Right ventricle myocardium inferior (tissue), 1 donor: ENCODE results near the gene MYBPHL. TPM values are rescaled to one million over a fixed set of nuclear protein-coding genes. Genes with fewer than 3 reads are reported as not detected.

Experiments
- ATAC-seq: fragments of 200-7000 bp; cut with Tn5 transposase; one replicate; pipeline ENCODE4 v1.9.1; 2020; ENCODE audit warnings: mild to moderate bottlenecking, moderate library complexity
- DNase-seq: peaks from one replicate; pipeline ENCODE4 v3.0.0; 2021; ENCODE audit errors: missing footprints
- intact Hi-C: fragments of 100-400 bp; cut with DNase I; formaldehyde crosslinking; loops from one replicate; pipeline ENCODE4 v1.11.0; 2022
- total RNA-seq: library from RNA; stranded (reverse); fragmentation: NEBNext Ultra II Directional; extraction: Animal tissue kit (Norgen Biotek cat#: 25700); gene quantifications from one replicate; pipeline ENCODE4 v1.2.1, GENCODE V29; 2021
- donor health status: DM: no; HTN: yes; CAD: no; lungs with severe emphysema.

MYBPHL gene
- total RNA-seq, 1 donor from 2014 or later: not detected

DNA sequence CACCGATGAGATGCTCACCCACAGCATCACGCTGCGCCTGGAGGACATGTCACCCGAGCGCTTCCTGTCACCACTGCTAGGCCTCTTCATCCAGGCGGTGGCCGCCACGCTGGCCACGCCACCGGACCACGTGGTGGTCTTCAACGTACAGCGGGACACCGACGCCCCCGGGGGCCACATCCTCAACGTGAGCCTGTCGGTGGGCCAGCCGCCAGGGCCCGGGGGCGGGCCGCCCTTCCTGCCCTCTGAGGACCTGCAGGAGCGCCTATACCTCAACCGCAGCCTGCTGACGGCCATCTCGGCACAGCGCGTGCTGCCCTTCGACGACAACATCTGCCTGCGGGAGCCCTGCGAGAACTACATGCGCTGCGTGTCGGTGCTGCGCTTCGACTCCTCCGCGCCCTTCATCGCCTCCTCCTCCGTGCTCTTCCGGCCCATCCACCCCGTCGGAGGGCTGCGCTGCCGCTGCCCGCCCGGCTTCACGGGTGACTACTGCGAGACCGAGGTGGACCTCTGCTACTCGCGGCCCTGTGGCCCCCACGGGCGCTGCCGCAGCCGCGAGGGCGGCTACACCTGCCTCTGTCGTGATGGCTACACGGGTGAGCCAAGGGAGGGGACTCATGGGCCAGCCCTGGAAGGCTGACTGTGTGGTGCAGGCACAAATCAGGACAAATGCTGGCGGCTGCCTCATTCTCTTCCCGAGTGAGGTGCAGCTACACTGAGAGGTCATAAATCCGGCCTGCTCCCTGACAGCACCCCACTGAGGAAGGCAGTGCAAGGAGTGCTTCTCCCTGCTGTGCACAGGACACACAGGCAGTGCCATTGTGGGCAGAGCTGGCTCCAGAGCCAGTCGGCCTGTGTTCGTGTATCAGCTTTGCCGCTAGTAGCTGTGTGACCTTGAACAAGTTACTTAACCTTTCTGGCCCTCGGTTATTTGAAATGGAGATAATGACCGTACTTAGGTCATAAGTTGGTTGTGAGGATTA lies 48.0 kb downstream of the MYBPHL start:
- intact Hi-C loops: no loop called here
- DNase-seq (peak; percentile 31), ATAC-seq (no peak)

DNA sequence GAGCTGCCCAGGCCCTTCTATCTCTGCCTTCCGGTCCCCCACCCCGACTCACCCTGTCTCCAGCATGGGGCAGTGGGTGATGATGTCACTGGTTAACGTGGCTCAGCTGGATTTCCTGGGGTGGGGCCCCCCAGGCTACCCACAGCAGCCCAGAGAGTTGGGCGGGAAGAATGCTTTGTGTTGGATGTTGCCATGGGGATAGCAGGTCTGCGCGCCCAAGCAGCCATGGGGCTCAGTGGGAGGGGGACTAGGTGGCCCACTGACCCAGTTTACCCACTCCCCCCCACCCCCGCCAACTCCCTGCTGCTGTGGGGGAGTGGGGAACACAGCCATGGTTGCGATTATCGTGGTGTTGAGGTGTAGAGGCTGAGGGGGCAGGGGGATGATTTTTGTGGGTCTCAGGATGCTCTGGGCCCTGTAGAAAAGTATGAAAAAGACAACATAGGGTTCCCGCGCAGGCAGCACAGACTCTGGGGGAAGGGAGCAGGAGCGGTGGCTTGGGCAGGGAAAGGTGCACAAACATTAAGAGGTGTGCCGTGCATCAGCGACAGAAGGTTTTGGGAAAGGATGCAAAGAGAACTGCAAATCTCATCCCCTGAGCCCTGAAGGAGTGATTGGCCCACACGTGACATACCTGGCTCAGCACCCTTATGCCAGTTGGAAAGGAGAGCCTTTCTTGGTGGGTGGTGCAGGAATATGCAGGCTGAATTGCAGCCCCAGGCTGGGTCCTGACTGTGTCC lies 49.0 kb downstream of the MYBPHL start:
- intact Hi-C loops: no loop called here
- ATAC-seq (no peak), DNase-seq (peak; percentile 50)

DNA sequence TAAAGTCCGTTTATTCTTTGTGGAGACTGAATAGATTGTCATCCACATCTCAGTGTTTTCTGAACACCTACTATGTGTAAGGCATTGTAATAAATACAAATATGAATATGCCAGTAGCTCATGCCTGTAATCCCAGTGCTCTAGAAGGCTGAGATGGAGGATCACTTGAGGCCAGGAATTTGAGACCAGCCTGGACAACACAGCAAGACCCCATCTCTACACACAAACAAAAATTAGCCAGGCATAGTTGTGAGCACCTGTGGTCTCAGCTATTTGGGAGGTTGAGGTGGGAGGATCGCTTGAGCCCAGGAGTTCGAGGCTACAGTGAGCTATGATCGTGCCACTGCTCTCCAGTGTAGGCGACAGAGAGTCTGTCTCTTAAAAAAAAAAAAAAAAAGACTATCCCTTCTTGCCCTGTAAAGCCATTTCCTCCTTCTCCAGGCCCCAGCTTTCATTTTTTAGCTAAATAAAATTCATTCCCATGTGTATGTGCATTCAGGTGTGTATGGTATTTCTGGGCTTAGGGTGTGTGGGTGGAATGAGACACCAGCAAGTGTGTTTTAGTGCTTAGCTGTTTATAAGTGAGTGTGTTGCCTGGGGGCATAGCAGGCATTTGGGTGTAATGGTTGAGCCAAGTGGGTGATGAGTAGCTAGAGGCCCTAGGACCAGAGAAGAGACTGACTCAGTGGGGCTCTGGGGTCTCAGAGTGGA lies 49.7 kb downstream of the MYBPHL start:
- ATAC-seq (no peak), DNase-seq (peak; percentile 41)
- intact Hi-C loops: no loop called here

DNA sequence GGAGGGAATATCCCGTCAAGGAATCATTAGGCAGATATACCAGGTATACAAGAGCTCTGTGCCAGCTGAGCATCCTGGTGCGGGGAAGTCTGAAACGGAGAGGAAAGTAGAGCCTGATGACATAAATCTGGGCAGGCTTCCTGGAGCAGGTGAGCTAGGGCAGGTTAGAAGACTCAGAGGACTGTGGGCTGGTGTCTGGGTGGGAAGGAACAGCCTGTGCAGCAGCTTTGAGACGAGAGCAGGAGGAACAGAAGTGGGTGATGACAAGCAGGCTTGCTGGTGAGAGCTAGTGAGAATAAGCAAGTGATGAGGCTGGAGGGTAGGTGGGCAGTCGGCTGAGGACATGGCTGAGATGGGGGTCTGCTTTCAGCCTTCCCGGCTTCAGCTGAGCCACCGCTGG lies 50.7 kb downstream of the MYBPHL start:
- intact Hi-C loops: no loop called here
- ATAC-seq: no peak
- peak; percentile 25 for DNase-seq

DNA sequence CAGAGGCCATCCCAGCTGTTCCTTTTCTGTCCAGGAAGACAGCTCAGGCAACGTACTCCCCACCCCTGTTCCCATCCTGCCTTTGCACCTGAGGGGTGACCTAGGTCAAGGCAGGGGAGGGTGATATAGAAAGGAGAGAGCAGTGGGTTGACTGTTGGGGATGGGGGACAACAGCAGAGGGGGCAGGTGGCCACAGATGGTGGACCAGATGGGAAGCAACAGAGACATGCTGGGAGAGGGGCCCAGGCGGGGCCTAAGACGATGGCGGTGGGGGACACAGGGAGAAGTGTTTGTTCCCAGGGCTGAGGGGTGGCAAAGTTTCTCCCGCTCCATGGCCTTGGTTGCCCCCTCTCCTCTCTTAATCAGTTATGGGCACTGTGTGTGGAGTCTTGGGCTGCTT lies 51.1 kb downstream of the MYBPHL start:
- DNase-seq (no peak), ATAC-seq (no peak)
- intact Hi-C loops: no loop called here

DNA sequence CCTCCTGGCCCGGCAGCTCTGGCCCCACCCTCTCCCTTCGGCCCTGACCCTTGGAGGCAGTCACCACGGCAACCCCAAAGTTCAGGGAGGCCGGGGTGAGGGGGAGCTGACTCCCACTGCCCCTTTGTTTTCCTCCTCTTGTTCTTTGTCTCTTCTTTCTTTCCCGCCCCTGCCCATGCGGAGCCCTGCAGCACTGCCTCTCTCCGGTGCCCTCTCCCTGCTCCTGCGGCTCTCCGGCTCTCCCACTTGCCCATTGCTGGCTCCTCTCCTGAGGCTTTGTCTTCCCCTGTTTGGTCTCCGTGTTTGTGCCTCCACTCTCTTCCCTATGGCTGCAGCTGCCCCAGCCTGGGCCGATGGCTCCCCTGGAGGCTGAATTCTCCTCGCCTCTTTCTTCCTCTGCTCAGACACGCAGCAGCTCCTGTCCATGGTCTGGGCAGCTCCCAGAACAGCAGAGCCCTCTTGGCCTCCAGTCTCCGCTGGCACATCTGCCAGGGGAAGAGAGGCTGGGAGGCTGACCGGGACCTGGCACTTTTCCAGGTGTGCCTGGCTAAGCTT lies 51.6 kb downstream of the MYBPHL start:
- ATAC-seq: no peak
- DNase-seq: peak; percentile 47
- intact Hi-C loops: no loop called here

DNA sequence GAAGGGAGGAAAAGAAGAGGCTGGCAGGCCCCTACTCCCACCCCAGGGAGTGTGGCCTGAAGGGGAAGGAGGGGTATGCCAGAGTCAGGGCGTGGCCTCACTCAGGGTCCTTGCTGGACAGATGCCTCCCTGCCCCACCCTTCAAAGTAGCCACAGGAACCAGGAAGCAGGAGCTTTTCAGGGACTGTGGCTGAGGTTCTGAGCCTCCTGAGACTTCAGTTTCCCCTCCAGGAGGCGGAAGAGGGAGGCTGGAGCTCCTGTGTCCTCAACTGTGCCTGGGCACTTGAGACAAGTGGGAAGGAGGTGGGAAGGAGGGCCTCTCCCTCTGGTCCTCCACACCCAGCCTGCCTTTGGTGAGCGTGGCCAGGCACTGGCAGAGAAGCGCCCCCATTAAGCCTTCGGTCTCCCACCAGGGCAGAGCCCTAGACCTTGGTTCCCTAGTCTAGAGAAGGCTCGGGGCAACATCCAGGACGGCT lies 52.2 kb downstream of the MYBPHL start:
- intact Hi-C loops: no loop called here
- ATAC-seq: no peak
- DNase-seq: no peak

DNA sequence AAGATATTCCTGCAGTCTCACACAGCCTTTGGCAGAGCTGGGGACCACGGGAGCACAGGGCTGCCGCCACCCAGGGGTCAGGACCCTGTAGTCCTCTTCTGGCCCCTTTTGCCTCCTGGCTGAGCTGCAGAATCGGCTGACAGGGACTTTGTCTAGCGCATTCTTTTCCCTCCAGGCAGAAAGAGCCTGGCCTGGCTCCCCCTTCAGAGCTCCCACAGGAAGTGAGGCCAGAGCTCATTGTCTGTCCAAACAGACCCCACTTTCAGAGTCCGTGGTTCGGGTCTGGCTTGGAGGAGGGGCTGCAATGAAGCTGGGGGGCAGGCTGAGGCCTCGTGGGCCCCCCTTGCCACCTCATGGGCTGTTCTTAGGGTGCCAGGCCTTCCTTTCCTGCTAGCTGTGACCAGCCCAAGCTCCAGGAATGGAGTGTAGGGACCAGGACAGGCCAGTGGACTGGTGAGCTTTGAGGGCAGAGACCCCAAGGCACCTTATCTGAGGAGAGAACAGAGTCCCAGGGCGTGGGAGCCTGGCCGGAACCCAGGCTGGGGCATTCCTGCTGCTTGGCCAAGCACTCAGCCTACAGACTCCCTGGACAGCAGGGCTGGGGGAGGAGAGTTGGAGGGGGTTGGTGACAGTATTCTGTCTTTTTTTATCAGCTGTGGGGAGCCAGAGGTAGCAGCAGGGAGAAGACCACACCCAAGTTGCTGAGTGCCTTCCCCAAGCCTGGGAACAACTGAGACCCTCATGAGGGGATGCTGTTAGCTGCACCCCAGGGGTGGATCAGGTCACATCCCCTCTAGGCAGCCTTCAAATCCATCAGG lies 52.8 kb downstream of the MYBPHL start:
- ATAC-seq: peak; percentile 10
- DNase-seq: peak; percentile 27
- intact Hi-C loops: no loop called here

DNA sequence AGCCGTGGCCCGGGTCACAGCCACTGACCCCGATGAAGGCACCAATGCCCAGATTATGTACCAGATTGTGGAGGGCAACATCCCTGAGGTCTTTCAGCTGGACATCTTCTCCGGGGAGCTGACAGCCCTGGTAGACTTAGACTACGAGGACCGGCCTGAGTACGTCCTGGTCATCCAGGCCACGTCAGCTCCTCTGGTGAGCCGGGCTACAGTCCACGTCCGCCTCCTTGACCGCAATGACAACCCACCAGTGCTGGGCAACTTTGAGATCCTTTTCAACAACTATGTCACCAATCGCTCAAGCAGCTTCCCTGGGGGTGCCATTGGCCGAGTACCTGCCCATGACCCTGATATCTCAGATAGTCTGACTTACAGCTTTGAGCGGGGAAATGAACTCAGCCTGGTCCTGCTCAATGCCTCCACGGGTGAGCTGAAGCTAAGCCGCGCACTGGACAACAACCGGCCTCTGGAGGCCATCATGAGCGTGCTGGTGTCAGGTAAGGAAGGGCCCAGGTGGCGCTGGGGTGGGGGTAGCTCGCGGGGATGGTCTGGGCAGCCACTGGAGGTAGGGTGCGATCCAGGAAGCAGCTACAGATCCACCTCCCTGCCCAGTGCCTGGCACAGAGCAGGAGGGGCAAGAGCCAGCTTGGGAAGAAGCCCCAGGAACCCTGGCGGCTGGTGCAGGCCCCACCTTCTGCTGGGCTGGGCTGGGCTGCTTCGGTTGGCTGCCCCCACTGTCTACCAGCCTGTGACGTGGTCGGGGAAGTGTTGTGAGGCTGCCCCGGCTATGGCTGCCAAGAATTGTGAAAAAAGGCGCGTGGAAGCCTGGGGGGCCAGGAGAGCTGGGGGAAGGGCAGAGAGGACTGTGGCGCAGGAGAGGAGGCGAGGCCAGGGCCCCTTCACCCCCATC lies 53.7 kb downstream of the MYBPHL start:
- ATAC-seq (peak; percentile 5), DNase-seq (peak; percentile 51)
- intact Hi-C loops: no loop called here

DNA sequence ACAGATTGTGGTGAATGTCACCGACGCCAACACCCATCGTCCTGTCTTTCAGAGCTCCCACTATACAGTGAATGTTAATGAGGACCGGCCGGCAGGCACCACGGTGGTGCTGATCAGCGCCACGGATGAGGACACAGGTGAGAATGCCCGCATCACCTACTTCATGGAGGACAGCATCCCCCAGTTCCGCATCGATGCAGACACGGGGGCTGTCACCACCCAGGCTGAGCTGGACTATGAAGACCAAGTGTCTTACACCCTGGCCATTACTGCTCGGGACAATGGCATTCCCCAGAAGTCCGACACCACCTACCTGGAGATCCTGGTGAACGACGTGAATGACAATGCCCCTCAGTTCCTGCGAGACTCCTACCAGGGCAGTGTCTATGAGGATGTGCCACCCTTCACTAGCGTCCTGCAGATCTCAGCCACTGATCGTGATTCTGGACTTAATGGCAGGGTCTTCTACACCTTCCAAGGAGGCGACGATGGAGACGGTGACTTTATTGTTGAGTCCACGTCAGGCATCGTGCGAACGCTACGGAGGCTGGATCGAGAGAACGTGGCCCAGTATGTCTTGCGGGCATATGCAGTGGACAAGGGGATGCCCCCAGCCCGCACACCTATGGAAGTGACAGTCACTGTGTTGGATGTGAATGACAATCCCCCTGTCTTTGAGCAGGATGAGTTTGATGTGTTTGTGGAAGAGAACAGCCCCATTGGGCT lies 54.5 kb downstream of the MYBPHL start:
- ATAC-seq (no peak), DNase-seq (peak; percentile 64)
- intact Hi-C loops: no loop called here

DNA sequence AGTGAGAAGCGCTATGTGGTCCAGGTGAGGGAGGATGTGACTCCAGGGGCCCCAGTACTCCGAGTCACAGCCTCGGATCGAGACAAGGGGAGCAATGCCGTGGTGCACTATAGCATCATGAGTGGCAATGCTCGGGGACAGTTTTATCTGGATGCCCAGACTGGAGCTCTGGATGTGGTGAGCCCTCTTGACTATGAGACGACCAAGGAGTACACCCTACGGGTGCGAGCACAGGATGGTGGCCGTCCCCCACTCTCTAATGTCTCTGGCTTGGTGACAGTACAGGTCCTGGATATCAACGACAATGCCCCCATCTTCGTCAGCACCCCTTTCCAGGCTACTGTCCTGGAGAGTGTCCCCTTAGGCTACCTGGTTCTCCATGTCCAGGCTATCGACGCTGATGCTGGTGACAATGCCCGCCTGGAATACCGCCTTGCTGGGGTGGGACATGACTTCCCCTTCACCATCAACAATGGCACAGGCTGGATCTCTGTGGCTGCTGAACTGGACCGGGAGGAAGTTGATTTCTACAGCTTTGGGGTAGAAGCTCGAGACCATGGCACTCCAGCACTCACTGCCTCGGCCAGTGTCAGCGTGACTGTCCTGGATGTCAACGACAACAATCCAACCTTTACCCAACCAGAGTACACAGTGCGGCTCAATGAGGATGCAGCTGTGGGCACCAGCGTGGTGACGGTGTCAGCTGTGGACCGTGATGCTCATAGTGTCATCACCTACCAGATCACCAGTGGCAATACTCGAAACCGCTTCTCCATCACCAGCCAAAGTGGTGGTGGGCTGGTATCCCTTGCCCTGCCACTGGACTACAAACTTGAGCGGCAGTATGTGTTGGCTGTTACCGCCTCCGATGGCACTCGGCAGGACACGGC lies 55.3 kb downstream of the MYBPHL start:
- DNase-seq: peak; percentile 37
- intact Hi-C loops: no loop called here

DNA sequence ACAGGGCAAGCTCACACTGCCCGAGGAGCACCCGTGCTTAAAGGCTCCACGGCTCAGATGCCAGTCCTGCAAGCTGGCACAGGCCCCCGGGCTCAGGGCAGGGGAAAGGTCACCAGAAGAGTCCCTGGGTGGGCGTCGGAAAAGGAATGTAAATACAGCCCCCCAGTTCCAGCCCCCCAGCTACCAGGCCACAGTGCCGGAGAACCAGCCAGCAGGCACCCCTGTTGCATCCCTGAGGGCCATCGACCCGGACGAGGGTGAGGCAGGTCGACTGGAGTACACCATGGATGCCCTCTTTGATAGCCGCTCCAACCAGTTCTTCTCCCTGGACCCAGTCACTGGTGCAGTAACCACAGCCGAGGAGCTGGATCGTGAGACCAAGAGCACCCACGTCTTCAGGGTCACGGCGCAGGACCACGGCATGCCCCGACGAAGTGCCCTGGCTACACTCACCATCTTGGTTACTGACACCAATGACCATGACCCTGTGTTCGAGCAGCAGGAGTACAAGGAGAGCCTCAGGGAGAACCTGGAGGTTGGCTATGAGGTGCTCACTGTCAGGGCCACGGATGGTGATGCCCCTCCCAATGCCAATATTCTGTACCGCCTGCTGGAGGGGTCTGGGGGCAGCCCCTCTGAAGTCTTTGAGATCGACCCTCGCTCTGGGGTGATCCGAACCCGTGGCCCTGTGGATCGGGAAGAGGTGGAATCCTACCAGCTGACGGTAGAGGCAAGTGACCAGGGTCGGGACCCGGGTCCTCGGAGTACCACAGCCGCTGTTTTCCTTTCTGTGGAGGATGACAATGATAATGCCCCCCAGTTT lies 56.1 kb downstream of the MYBPHL start:
- DNase-seq (peak; percentile 43), ATAC-seq (no peak)
- intact Hi-C loops: loop anchor here (1.0 kb wide), 1 partner anchor 35 kb away; no protein-coding TSS in a partner anchor

More for the DNA sequence above, 55.3 kb downstream of the MYBPHL start:
- no peak for ATAC-seq

DNA sequence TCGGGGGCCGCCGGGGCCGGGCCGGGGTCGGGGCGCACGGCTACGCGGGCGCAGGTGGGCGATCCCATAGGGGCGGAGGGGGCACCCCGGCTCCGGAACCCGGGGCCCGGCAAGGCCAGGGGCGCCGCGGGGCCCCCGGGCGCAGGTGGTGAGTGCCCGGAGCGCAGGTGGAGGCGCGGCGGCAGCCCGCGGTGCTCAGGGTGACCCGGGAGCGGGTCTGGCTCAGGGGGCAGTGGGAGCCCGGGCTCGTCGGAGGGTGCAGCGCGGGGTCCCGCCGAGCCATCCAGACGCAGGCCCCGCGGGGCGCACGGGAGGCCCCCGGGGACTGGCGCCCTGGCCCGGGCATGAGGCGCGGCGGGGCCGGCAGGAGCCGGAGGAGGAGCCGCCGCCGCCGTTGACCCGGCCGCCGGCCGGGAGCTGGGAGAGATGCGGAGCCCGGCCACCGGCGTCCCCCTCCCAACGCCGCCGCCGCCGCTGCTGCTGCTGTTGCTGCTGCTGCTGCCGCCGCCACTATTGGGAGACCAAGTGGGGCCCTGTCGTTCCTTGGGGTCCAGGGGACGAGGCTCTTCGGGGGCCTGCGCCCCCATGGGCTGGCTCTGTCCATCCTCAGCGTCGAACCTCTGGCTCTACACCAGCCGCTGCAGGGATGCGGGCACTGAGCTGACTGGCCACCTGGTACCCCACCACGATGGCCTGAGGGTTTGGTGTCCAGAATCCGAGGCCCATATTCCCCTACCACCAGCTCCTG lies 57.0 kb downstream of the MYBPHL start:
- intact Hi-C loops: loop anchor here (1.0 kb wide), 1 partner anchor 35 kb away; no protein-coding TSS in a partner anchor
- DNase-seq (peak; percentile 58), ATAC-seq (no peak)
